Right renal cortex interstitium (tissue), 3 donors: ENCODE data around the gene SAT1. TPM values are rescaled to one million over a fixed set of nuclear protein-coding genes. Genes with fewer than 3 reads are reported as not detected.

ENCODE experiments used
- DNase-seq, 3 donors: peaks; one replicate each; pipeline ENCODE4 v3.0.0-alpha.2; 2013; ENCODE audit warnings: low read depth in 3 of 3, low spot score in 2 of 3
- polyA plus RNA-seq, 3 donors: library from polyadenylated mRNA; unstranded; fragments of 120-200 nt; gene quantifications; one replicate each; pipeline ENCODE4 v1.2.1, GENCODE V29; 2013; ENCODE audit not compliant: insufficient read length in 3 of 3

SAT1 gene
- polyA plus RNA-seq, 3 donors = 307 to 317 (median 315) TPM

DNA sequence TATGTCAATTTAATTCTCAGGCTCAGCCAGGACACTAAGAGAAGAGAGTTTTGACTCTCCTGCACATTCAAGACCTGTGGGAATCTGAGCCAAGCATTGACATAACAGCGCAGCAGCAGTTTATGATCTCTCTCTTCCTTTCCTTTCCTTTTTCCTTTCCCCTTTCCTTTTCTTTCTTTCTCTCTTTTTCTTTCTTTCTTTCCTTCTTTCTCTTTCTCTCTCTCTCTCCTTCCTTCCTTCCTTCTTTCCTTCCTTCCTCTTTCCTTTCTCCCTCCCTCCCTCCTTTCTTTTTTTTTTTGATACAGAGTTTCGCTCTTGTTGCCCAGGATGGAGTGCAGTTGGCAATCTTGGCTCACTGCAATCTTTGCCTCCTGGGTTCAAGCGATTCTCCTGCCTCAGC lies 21.6 kb downstream of the SAT1 start:
- DNase-seq = no peak

DNA sequence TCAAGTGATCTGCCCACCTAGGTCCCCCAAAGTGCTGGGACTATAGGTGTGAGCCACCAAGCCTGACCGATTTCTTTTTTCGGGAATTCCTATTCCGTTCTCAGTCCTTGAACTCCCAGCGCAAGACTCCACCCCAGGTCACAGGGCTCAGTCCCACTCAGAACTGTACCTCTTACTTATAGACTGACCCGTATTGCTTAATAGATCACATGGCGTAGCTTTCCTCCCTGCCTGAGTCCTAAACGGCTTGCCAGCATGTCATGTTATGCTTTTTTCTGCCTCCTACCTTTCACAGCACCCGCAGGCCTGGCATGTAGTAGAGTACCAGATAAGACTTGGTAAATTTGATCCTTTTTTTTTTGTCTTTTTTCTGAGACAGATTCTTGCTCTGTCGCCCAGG lies 22.4 kb downstream of the SAT1 start:
- DNase-seq = no peak

DNA sequence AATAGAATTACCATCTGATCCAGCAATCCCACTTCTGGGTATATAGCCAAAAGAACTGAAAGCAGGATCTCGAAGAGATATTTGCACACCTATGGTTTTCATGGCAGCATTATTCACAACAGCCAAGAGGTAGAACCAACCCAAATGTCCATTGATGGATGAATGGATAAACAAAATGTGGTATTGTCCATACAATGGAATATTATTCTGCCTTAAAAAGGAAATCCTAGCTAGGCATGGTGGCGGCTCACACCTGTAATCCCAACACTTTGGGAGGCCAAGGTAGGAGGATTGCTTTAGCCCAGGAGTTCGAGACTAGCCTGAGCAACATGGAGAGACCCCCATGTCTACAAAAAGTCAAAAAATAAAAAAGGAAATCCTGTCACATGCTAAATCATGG lies 27.3 kb downstream of the SAT1 start:
- no peak for DNase-seq

DNA sequence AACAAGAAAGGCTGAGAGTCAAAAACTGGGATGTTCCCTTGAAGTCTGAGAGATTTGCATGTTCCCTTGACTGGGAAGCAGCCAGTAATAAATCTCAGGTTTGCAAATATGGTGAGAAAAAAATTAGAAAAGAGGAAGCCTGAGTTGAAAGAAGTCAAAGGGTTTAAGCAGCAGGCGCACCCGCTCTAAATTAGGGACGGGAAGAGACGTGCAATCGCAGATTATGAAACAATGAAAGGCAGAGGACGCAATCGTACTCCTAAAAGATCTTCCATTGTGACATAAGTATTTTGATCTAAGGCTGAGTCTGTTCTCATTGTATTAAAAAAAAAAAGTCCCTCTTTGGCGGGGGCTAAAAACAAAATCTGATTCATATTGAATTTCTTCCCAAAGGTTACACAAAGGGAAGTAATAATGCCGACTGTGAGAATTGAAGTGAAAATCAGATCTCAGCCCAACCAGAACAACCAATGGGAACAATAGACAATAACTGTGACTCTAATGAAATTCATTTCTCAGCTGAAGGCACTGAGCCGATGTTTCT lies 28.2 kb downstream of the SAT1 start:
- DNase-seq = no peak

DNA sequence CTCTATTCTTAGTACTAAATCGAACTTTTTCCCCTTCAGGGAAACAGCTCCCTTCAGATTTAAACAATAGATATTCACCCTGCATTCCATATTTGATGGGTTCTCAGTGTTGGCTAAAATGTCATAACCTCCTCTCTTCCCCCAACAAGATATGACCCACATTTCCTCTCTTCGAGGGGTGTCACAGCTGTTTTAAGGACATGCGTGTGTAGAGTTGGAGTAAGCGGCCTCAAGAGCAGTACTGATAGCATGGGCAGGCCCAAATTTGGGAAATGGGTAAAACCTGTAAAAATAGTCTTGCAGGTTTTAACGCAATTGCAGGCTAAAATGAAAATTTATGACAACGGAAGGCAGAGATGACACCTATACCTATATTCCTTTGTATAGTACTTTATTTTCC lies 28.7 kb downstream of the SAT1 start:
- DNase-seq = no peak

DNA sequence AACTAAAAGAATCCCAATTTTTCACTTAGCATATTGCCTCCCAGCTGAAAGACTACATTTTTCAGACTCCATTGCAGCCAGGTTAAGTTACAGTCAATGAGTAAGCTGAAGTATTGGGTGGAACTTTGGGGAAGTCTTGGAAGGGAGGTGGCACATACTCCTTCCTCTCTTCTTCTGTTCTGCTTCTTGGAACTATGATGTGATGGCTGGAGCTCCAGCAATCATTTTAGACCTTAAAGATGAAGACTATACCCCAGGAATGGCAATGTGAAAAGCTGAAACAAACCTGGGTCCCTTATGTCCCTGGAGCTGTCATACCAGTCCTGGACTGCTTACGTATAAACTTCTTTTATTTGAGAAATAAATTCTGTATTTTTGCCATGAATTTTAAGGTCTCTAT lies 30.8 kb downstream of the SAT1 start:
- no peak for DNase-seq

DNA sequence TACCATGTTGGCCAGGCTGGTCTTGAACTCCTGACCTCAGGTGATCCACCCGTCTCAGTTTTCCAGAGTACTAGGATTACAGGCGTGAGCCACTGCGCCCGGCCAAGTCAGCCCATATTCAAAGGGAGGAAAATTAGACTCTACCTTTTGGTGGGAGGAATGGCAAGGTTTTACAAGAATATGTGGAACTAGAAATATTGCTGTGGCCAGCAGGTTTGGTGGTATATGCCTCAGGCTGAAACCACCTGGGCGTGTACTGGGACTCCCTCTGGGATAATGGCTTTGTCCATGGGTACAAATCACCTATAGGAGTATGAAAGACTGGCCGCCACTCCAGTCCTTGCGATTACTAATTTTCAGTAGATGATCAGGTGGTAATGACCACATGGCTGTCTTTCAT lies 32.4 kb downstream of the SAT1 start:
- DNase-seq = no peak

DNA sequence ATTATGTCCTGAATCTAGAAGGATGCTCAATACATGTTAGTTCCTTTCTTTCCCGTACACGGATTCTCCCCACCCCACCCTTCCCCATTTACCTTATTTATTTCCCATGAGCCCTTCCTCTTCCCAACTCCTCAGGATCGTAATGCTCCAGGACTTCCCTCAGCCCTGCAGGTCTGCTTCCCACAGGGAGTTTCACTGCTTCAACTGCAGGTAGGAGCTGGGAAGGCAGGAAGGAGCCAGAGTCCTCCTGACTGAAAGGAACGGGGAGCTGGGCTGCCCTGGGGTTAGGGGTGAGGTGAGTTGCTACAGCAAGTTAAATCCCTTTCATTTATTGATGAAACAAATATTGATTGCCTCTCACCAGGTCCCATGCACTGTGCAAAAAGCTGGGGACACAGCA lies 33.2 kb downstream of the SAT1 start:
- no peak for DNase-seq

DNA sequence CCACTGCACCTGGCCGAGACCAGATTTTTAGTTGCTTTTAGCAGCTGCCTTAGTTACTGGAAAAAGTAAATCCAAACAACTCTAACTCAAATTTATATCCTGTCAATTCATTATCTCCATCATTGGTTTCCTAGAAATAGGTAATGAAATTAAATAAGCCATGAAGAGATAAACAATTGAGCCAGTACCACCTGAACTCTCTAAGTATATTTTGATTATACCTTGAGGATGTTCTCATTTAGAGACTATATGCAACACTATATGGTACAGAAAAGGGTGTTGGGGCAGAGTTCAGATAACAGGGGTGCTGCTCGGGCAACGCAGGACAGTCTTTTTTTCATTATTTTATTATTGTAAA lies 35.0 kb downstream of the SAT1 start:
- no peak for DNase-seq

DNA sequence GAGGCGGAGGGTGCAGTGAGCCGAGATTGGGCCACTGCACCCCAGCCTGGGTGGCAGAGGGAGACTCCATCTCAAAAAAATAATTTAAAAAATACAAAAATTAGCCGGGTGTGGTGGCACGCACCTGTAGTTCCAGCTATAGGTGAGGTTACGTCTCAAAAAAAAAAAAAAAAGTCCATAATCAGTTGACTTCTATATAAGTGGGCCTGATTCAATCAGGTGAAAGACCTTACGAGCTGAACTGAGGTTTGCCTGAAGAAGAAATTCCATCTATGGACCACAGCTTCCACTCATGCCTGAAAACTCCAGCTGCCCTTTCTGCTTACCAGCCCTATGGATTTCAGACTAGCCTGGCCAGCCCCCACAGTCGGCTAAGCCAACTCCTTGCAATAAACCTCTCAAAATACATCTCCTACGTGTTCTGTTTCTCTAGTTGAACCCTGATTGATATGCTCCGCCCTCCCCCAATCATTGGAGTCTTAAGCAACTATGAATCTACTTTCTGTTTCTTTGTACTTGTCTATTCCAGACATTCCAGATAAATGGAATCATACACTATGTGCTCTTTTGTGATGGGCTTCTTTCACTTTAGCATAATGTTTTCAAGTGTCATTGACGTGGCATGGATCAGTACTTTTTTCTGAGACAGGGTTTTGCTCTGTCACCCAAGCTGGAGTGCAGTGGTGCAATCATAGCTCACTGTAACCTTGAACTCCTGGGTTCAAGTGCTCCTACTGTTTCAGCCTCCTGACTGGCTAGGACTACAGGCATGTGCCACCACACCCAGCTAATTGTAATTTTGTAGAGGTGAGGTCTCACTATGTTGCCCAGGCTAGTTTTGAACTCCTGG lies 36.6 kb downstream of the SAT1 start:
- no peak for DNase-seq

DNA sequence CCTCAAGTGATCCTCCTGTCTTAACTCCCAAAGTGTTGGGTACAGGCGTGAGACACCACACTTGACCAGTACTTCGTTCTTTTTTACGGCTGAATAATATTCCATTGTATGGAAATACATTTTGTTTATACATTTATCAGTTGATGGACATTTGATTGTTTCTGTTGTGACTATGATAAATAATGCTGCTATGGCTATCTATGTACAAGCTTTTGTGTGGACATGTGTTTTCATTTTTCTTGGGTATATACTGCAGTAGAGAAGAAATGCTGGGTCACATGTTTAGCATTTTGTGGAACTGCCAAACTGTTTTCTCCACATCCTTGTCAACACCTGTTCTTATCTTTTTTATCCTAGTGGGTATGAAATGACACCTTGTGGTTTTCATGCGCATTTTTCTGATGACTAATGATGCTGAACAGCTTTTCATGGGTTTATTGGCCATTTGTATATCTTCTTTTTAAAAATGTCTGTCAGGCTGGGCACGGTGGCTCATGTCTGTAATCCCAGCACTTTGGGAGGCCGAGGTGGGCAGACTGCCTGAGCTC lies 37.3 kb downstream of the SAT1 start:
- no peak for DNase-seq

DNA sequence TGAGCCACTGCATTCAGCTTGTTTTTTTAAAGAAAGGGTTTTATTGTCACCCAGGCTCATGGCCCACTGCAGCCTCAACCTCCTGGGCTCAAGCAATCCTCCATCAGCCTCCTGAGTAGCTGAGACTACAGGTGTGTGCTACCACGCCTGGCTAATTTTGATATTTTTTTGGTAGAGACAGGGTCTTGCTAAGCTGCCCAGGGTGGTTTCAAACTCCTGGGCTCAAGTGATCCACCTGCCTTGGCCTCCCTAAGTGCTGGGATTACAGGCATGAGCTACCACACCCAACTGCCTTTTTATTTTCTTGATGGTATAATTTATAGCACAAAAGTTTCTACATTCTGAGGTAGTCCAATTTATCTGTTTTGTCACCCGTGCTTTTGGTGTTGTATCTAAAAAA lies 38.9 kb downstream of the SAT1 start:
- no peak for DNase-seq

DNA sequence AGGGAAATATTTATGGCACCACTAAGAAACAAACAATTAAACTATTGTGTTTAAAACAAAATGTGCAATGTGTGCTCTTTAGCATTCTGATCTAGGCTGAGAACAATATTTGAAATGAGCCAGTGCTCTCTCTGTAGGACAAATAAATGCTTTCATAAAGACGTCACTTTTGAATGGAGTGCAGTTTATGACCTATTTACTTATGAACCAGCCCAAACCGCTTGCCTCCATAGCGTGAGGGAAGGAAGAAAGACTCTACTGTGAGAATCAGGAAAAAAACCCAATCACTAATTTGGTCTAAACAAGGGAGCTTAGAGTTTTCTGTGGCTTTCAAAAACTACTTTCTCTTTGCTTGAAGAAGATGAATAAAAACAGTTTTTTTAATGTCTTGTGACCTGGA lies 39.4 kb downstream of the SAT1 start:
- no peak for DNase-seq

DNA sequence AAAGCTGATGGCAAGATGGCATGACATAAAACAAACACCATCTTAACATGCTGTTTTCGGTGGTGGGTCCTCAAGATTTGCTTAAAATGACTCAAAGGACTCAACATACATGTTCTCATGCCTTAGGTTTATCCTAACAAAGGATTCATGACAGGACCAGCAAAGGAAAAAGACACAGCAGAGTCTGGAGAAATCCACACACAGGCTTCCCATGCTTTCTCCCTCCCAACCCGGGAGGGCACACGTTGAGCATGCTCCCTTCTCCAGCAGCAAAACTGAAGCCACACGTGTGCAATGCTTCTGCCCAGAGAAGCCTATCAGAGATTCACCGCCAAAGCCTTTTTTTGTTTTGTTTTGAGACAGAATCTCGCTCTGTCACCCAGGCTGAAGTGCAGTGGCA lies 39.9 kb downstream of the SAT1 start:
- no peak for DNase-seq

DNA sequence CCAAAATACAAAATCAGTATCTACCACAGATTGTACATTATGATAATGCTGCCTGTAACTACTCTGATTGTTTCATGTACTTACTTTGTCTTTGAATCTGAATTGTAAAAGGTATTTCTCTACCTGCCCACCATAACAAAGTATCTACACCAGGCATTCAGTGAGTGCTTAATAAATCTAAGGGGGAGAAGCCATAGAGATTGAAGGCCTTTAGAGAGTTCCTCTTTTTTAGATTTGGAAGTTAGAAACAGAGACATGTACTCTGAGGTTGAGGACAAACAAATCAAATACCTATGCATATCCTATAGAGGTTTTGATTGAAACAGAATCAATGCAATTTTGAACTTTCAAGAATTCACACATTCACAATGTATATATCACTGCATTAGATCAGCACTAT lies 42.7 kb downstream of the SAT1 start:
- no peak for DNase-seq

DNA sequence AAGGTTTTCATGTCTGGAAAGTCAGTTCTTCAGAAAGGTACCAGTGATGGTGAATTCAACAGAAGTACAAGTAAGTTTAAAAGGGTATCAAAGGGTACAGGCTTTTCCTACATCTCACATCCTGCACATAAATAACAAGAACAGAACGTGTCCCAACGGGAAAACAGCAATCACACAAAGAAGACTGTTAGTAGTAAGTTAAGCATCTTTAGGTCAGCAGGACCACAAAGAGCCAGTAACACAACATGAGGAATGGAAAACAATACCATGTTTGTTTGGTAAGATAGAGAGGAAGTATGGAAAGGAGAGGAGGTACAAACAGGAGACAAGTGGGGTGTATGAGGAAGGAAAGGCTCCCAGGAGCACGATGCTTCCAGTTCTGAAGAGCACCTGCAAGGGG lies 43.2 kb downstream of the SAT1 start:
- no peak for DNase-seq

DNA sequence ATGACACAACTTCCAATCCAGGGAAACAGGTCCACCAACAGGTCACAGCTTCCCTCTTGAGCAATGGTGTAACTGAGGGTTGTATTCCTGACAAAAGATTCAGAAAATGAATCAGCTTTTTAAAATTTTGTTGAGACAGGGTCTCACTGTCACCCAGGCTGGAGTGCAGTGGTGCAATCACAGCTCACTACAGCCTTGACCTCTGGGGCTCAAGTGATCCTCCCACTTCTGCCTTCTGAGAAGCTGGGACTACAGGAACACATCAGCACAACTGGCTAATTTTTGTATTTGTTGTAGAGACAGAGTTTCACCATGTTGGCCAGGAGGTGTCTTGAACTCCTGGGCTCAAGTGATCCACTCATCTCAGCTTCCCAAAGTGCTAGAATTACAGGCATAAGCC lies 43.7 kb downstream of the SAT1 start:
- DNase-seq = no peak

DNA sequence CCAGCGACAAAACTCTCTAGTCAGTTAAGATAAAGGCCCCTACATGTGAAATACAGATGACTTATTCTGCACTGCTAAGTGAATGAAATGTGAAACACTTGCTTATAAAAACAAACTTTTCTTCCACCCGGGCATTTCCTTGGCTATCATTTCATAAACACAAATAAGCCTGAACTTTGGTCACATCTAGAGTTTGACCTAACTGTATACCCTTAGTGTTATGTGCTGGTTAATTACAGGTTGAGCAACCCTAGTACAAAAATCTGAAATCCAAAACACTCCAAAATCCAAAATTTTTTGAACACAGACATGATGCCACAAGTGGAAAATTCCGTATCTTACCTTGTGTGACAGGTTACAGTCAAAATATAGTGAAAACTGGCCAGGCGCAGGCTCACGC lies 45.9 kb downstream of the SAT1 start:
- DNase-seq = no peak

DNA sequence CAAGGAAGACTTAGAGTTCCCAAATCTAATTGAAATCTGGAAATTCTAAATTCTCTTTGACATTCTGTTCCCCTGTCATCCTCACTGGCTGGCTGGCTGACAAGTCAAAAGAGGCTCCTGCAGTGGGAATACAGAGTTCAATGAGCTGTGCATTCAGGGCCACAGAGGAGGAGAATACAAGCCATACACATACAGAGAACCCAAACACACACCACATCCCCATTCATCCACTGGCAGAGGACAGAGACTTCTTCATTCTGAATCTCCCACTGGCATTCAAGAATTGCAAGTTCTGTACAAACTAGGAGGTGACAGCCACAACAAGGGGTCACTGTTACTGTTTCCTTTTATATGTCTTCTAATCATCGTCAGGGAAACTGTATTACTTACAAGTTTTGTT lies 49.7 kb downstream of the SAT1 start:
- no peak for DNase-seq
